AG04450 (cell line): ENCODE data around the gene FBXO45. TPM values are rescaled to one million over a fixed set of nuclear protein-coding genes. Genes with fewer than 3 reads are reported as not detected.
"Not testable (repeated sequence)": the region's sequence is repeated elsewhere in the genome, so short reads cannot be mapped to it uniquely, and the experiment has no call there.

Experiments
- CTCF ChIA-PET: fragments of 300-600, 350-600 bp; formaldehyde crosslinking; extraction: SDS; loops from one replicate; lab custom pipeline; 2022; ENCODE audit warnings: antibody characterized with exemption, inconsistent platforms; lab: Charles Lee
- POLR2A ChIA-PET: fragments of 350-600 bp; formaldehyde crosslinking; extraction: SDS; loops from one replicate; lab custom pipeline; 2021; ENCODE audit warnings: antibody characterized with exemption, inconsistent platforms; lab: Yijun Ruan, JAX
- DNase-seq: peaks from one replicate; pipeline ENCODE4 v3.0.0-alpha.2; 2011; ENCODE audit warnings: low read depth, low spot score
- H3K27ac ChIP-seq: one replicate; pipeline ENCODE4 v1.5.1; 2012; ENCODE audit warnings: low read depth, low read length, control low read depth
- H3K27me3 ChIP-seq: one replicate; pipeline ENCODE4 v1.6.0; 2012; ENCODE audit warnings: low read length; ENCODE audit not compliant: control insufficient read depth, insufficient read depth
- H3K4me3 ChIP-seq: 2 replicates; pipeline ENCODE4 v1.5.1; 2011; ENCODE audit warnings: mild to moderate bottlenecking, low read depth, low read length, control low read depth
- H3K9me3 ChIP-seq: 2 replicates; pipeline ENCODE4 v1.5.1; 2012; ENCODE audit warnings: low read length; ENCODE audit not compliant: control insufficient read depth, insufficient read depth
- polyA plus RNA-seq: library from polyadenylated mRNA; depleted of rRNA; stranded (reverse); fragments of >200 nt; gene quantifications from 2 replicates; pipeline ENCODE4 v1.2.3, GENCODE V29; 2011; rRNA removed
- small RNA-seq: library from RNA; depleted of rRNA; stranded (forward); fragments of <200 nt; gene quantifications from one replicate; pipeline ENCODE3, GENCODE V24; 2012; ENCODE audit warnings: low read depth; ENCODE audit not compliant: insufficient read length
- TF ChIP-seq, protein P1 (sequence below): IDR thresholded peaks from 2 replicates; pipeline ENCODE4 v1.5.1; 2011; ENCODE audit warnings: low read depth, low read length, control low read depth, inconsistent platforms

FBXO45 gene
- polyA plus RNA-seq, 1 experiment, result 10.2 TPM

GRCh38 chr3:196636369-196637349, 68.2 kb downstream of the FBXO45 start:
- TF ChIP-seq, protein P1, sequence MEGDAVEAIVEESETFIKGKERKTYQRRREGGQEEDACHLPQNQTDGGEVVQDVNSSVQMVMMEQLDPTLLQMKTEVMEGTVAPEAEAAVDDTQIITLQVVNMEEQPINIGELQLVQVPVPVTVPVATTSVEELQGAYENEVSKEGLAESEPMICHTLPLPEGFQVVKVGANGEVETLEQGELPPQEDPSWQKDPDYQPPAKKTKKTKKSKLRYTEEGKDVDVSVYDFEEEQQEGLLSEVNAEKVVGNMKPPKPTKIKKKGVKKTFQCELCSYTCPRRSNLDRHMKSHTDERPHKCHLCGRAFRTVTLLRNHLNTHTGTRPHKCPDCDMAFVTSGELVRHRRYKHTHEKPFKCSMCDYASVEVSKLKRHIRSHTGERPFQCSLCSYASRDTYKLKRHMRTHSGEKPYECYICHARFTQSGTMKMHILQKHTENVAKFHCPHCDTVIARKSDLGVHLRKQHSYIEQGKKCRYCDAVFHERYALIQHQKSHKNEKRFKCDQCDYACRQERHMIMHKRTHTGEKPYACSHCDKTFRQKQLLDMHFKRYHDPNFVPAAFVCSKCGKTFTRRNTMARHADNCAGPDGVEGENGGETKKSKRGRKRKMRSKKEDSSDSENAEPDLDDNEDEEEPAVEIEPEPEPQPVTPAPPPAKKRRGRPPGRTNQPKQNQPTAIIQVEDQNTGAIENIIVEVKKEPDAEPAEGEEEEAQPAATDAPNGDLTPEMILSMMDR, result no peak
- Histone ChIP-seq H3K27me3 (peaks cover 25% of the 10 kb centered on the region), H3K4me3 (no peak overlapping the region), H3K9me3 (no peaks in the 10 kb centered on the region; the same call in 1 of the 2 replicates), H3K27ac (no peak overlapping the region)
- DNase-seq, result no peak
- ChIA-PET POLR2A (no interaction called here), CTCF (interaction anchor here (0.6 to 0.7 kb wide), 2 partner anchors 31 to 197 kb away, joined by 5 read pairs; no protein-coding TSS in a partner anchor)

DNA sequence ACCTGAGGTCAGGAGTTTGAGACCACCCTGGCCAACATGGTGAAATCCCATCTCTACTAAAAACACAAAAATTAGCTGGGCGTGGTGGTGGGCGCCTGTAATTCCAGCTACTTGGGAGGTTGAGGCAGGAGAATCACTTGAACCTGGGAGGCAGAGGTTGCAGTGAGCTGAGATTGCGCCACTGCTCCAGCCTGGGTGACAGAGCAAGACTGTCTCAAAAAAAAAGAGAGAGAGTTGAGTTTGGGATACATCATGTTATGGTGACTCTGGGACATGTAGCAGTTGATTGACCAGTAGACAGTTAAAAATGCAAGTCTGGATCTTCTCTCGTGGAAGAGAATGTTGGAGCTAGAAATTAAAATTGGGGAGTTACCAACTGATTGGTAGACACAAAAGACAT, 69.5 kb downstream of the FBXO45 start:
- H3K27ac ChIP-seq, DNase-seq, H3K4me3 ChIP-seq, POLR2A ChIA-PET, H3K9me3 ChIP-seq: not testable (repeated sequence)
- H3K27me3 ChIP-seq, result peaks cover 28% of the 10 kb centered on the region
- CTCF ChIA-PET, result interaction anchor here (0.8 to 1.1 kb wide), 2 partner anchors 47 to 109 kb away, joined by 3 to 4 read pairs; no protein-coding TSS in a partner anchor

Small RNA genes within 50 kb of the gene (small RNA-seq; reads per million reads assigned to genes)
- not detected for gene RPS29P3

Other genes with a start within 250 kb of the FBXO45 start
- gene TM4SF19, start 230.3 kb upstream of the FBXO45 start, polyA plus RNA-seq, result not detected in 2 replicates
- 20.6 and 28.6 TPM in 2 replicates for gene UBXN7, start 136.2 kb upstream of the FBXO45 start, polyA plus RNA-seq
- 4.1 and 5.6 TPM in 2 replicates for gene RNF168, start 64.9 kb upstream of the FBXO45 start, polyA plus RNA-seq
- gene SMCO1, start 53.3 kb upstream of the FBXO45 start, polyA plus RNA-seq, result not detected in 2 replicates
- 6.2 and 6.8 TPM in 2 replicates for gene WDR53, start 106 bp upstream of the FBXO45 start, polyA plus RNA-seq
- 0.10 and 0.11 TPM in 2 replicates for gene NRROS, start 71.0 kb downstream of the FBXO45 start, polyA plus RNA-seq
- 2.0 and 3.4 TPM in 2 replicates for gene CEP19, start 143.6 kb downstream of the FBXO45 start, polyA plus RNA-seq
- 8.5 and 12.7 TPM in 2 replicates for gene PIGX, start 143.7 kb downstream of the FBXO45 start, polyA plus RNA-seq
- 51.0 and 52.2 TPM in 2 replicates for gene PAK2, start 171.2 kb downstream of the FBXO45 start, polyA plus RNA-seq